Endothelial cell of hepatic sinusoid (primary cell): Measurements from ENCODE around the gene PTGR2.
"Not testable (repeated sequence)": the region's sequence is repeated elsewhere in the genome, so short reads cannot be mapped to it uniquely, and the experiment has no call there.

Experiments used
- in situ Hi-C: cut with HindIII; loops from 2 replicates; pipeline ENCODE4 v1.10.0; 2017; ENCODE audit warnings: low sequenced_read_pairs

PTGR2 gene

GRCh38 chr14:73851567-73852382 is at the start of gene PTGR2:
Gene PTGR2, plus strand, starts transcription at chr14:73851831. Its CDS starts 7,032 bp downstream, at chr14:73858863.
- in situ Hi-C loops: no loop called here

GRCh38 chr14:73802431-73803188 is 49.0 kb upstream of the PTGR2 start:
- in situ Hi-C loops: no loop called here

GRCh38 chr14:73804636-73805035 is 47.0 kb upstream of the PTGR2 start:
- in situ Hi-C loops: no loop called here

- in situ Hi-C loops: no loop called here
Observed at GRCh38 chr14:73807457-73807856, 44.2 kb upstream of the PTGR2 start.

GRCh38 chr14:73809391-73809790 is 42.2 kb upstream of the PTGR2 start:
- in situ Hi-C loops: no loop called here

GRCh38 chr14:73810478-73811163 is 41.0 kb upstream of the PTGR2 start:
- in situ Hi-C loops: no loop called here

GRCh38 chr14:73811164-73811503 is 40.5 kb upstream of the PTGR2 start:
- in situ Hi-C loops: no loop called here

GRCh38 chr14:73814153-73814552 is 37.5 kb upstream of the PTGR2 start:
- in situ Hi-C loops: no loop called here

- in situ Hi-C loops: no loop called here
Observed at GRCh38 chr14:73815849-73816248, 35.8 kb upstream of the PTGR2 start.

- in situ Hi-C loops: no loop called here
Observed at GRCh38 chr14:73816393-73816816, 35.2 kb upstream of the PTGR2 start.

- in situ Hi-C loops: no loop called here
Observed at GRCh38 chr14:73817020-73817655, 34.5 kb upstream of the PTGR2 start.

GRCh38 chr14:73818821-73819220 is 32.8 kb upstream of the PTGR2 start:
- in situ Hi-C loops: no loop called here

GRCh38 chr14:73820631-73821030 is 31.0 kb upstream of the PTGR2 start:
- in situ Hi-C loops: loop anchor here (5.0 kb wide), 1 partner anchor 38 kb away; no protein-coding TSS in a partner anchor

- in situ Hi-C loops: loop anchor here (5.0 kb wide), 1 partner anchor 41 kb away; no protein-coding TSS in a partner anchor
Observed at GRCh38 chr14:73823339-73823885, 28.2 kb upstream of the PTGR2 start.

GRCh38 chr14:73824127-73824526 is 27.5 kb upstream of the PTGR2 start:
- in situ Hi-C loops: loop anchor here (5.0 kb wide), 1 partner anchor 42 kb away; no protein-coding TSS in a partner anchor

GRCh38 chr14:73824536-73824935 is 27.1 kb upstream of the PTGR2 start:
- in situ Hi-C loops: loop anchor here (5.0 kb wide), 1 partner anchor 42 kb away; no protein-coding TSS in a partner anchor

- in situ Hi-C loops: no loop called here
Observed at GRCh38 chr14:73825551-73826188, 26.0 kb upstream of the PTGR2 start.

GRCh38 chr14:73827190-73827589 is 24.4 kb upstream of the PTGR2 start:
- in situ Hi-C loops: not testable (repeated sequence)

GRCh38 chr14:73829071-73829470 is 22.6 kb upstream of the PTGR2 start:
- in situ Hi-C loops: no loop called here
